ENCODE measurements around the gene TGFB2.

TGFB2 gene

GRCh38 chr1:218463194-218464156 is 118.3 kb downstream of the TGFB2 start:
- DNase-seq (ENCODE audit: low read depth), result peak; percentile 93

- no peak for DNase-seq (ENCODE audit: low read depth)
Observed at GRCh38 chr1:218464871-218465270, 119.7 kb downstream of the TGFB2 start.

GRCh38 chr1:218466341-218467010 is 121.3 kb downstream of the TGFB2 start:
- DNase-seq (ENCODE audit: low read depth), result no peak

- DNase-seq (ENCODE audit: low read depth), result no peak
Observed at GRCh38 chr1:218467101-218468072, 122.3 kb downstream of the TGFB2 start.

GRCh38 chr1:218468711-218469110 is 123.6 kb downstream of the TGFB2 start:
- no peak for DNase-seq (ENCODE audit: low read depth)

GRCh38 chr1:218472885-218473284 is 127.7 kb downstream of the TGFB2 start:
- DNase-seq (ENCODE audit: low read depth), result no peak

GRCh38 chr1:218473522-218473921 is 128.4 kb downstream of the TGFB2 start:
- no peak for DNase-seq (ENCODE audit: low read depth)

- DNase-seq (ENCODE audit: low read depth), result no peak
Observed at GRCh38 chr1:218474128-218474527, 129.0 kb downstream of the TGFB2 start.

GRCh38 chr1:218475275-218475674 is 130.1 kb downstream of the TGFB2 start:
- no peak for DNase-seq (ENCODE audit: low read depth)

GRCh38 chr1:218475699-218476098 is 130.6 kb downstream of the TGFB2 start:
- no peak for DNase-seq (ENCODE audit: low read depth)

- DNase-seq (ENCODE audit: low read depth), result no peak
Observed at GRCh38 chr1:218476385-218476784, 131.2 kb downstream of the TGFB2 start.

GRCh38 chr1:218478336-218478735 is 133.2 kb downstream of the TGFB2 start:
- DNase-seq (ENCODE audit: low read depth), result no peak

GRCh38 chr1:218479436-218480115 is 134.4 kb downstream of the TGFB2 start:
- no peak for DNase-seq (ENCODE audit: low read depth)

GRCh38 chr1:218480137-218480536 is 135.0 kb downstream of the TGFB2 start:
- DNase-seq (ENCODE audit: low read depth), result no peak

- no peak for DNase-seq (ENCODE audit: low read depth)
Observed at GRCh38 chr1:218480588-218481099, 135.5 kb downstream of the TGFB2 start.

GRCh38 chr1:218481116-218481775 is 136.1 kb downstream of the TGFB2 start:
- no peak for DNase-seq (ENCODE audit: low read depth)

- no peak for DNase-seq (ENCODE audit: low read depth)
Observed at GRCh38 chr1:218482683-218483082, 137.5 kb downstream of the TGFB2 start.

- no peak for DNase-seq (ENCODE audit: low read depth)
Observed at GRCh38 chr1:218485241-218485928, 140.2 kb downstream of the TGFB2 start.

GRCh38 chr1:218488531-218488930 is 143.4 kb downstream of the TGFB2 start:
- no peak for DNase-seq (ENCODE audit: low read depth)

- DNase-seq (ENCODE audit: low read depth), result no peak
Observed at GRCh38 chr1:218488986-218489385, 143.8 kb downstream of the TGFB2 start.
